Right lobe of liver (tissue), 4 donors: ENCODE data around the gene PTCSC3.

ENCODE experiments used
- POLR2A ChIP-seq: fragments of 450-650 bp; IDR thresholded peaks from one replicate; pipeline ENCODE4 v1.6.1; 2017; ENCODE audit warnings: antibody characterized with exemption, mild to moderate bottlenecking
- TF ChIP-seq, protein P1 (sequence below), 4 donors: fragments of 200-600 bp in 3 of 4; fragments of 450-650 bp in 1 of 4; IDR thresholded peaks; one replicate each; pipeline versions ENCODE4 v1.5.1 to v1.8.0; 2016 to 2022; ENCODE audit warnings: antibody characterized with exemption in 4 of 4, mild to moderate bottlenecking in 2 of 4
- donor health status: DM: no; HTN: no; CAD: no.
- donor health status: DM: no; HTN: no; CAD: no.
- donor health status: DM: no; HTN: yes; CAD: no.

DNA sequence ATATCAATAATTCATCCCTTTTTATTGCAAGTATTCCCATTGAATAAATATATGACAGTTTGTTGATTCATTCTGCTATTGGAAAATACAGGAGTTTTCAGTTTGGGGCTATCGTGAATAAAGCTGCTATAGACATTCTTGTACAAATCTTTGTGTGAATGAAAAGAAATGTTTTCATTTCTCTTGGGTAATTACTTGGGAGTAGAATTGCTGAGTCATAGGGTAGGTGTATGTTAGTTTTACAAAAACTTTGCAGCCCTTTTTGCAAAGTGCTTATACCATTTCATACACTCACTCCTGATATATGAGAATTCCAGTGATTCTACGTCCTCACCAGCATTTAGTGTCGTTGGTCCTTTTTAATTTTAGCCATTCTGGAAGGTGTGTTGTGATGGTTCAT lies 6.9 kb upstream of the PTCSC3 start:
- TF ChIP-seq, protein P1, sequence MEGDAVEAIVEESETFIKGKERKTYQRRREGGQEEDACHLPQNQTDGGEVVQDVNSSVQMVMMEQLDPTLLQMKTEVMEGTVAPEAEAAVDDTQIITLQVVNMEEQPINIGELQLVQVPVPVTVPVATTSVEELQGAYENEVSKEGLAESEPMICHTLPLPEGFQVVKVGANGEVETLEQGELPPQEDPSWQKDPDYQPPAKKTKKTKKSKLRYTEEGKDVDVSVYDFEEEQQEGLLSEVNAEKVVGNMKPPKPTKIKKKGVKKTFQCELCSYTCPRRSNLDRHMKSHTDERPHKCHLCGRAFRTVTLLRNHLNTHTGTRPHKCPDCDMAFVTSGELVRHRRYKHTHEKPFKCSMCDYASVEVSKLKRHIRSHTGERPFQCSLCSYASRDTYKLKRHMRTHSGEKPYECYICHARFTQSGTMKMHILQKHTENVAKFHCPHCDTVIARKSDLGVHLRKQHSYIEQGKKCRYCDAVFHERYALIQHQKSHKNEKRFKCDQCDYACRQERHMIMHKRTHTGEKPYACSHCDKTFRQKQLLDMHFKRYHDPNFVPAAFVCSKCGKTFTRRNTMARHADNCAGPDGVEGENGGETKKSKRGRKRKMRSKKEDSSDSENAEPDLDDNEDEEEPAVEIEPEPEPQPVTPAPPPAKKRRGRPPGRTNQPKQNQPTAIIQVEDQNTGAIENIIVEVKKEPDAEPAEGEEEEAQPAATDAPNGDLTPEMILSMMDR (IDR thresholded peaks at IDR 0.05): no peak
- TF ChIP-seq POLR2A: no peak
